HEK293 (cell line): ENCODE measurements around the gene TTC7B.

Source experiments
- CTCF ChIA-PET: fragments of 350-600 bp; formaldehyde crosslinking; extraction: SDS; loops from one replicate; lab custom pipeline; 2021; ENCODE audit warnings: antibody characterized with exemption; lab: Yijun Ruan, JAX
- POLR2A ChIA-PET: fragments of 300-600 bp; formaldehyde crosslinking; extraction: SDS; loops from one replicate; lab custom pipeline; 2020; ENCODE audit warnings: antibody characterized with exemption, inconsistent platforms; lab: Yijun Ruan, JAX
- H3K27ac ChIP-seq: fragments of 200-500 bp; sonication (Bioruptor generic); 2 replicates; pipeline ENCODE4 v1.5.1; 2014; ENCODE audit warnings: low read depth, low read length, control low read depth, inconsistent platforms; ENCODE audit errors: extremely low read depth
- H3K36me3 ChIP-seq, 2 experiments: fragments of 200-500 bp in 1 of 2; sonication (Bioruptor generic) in 1 of 2; 1 replicate in 1 of 2; 2 replicates in 1 of 2; pipeline ENCODE4 v1.5.1; 2014 to 2017; ENCODE audit warnings: inconsistent platforms in 2 of 2, low read length in 2 of 2; ENCODE audit not compliant: control insufficient read depth in 2 of 2, insufficient read depth in 1 of 2
- H3K4me1 ChIP-seq: fragments of 200-500 bp; sonication (Bioruptor generic); 2 replicates; pipeline ENCODE4 v1.5.1; 2014; ENCODE audit warnings: mild to moderate bottlenecking, low read length, inconsistent platforms; ENCODE audit not compliant: control insufficient read depth, insufficient read depth
- H3K4me3 ChIP-seq: 2 replicates; pipeline ENCODE4 v1.5.1; 2011; ENCODE audit warnings: low read depth, mild to moderate bottlenecking, control low read depth, low read length, moderate library complexity
- H3K9me3 ChIP-seq: fragments of 200-500 bp; sonication (Bioruptor generic); 2 replicates; pipeline ENCODE4 v1.5.1; 2014; ENCODE audit warnings: low read depth, low read length, inconsistent platforms; ENCODE audit not compliant: control insufficient read depth, insufficient read depth
- EGR2 ChIP-seq: fragments of 450-650 bp; formaldehyde crosslinking; IDR thresholded peaks from 2 replicates; pipeline ENCODE4 v1.5.1; 2016; ENCODE audit warnings: low read depth, missing biosample characterization, missing genetic modification characterization
- FEZF1 ChIP-seq: fragments of 450-650 bp; formaldehyde crosslinking; IDR thresholded peaks from 2 replicates; pipeline ENCODE4 v1.5.1; 2016; ENCODE audit warnings: missing biosample characterization, missing genetic modification characterization
- GLI4 ChIP-seq: fragments of 450-650 bp; formaldehyde crosslinking; IDR thresholded peaks from 2 replicates; pipeline ENCODE4 v1.5.1; 2016; ENCODE audit warnings: missing biosample characterization, missing genetic modification characterization
- HOXA7 ChIP-seq: sonication (generic); formaldehyde crosslinking; IDR thresholded peaks from 2 replicates; pipeline ENCODE4 v1.8.1; 2022; ENCODE audit warnings: missing genetic modification reagents, borderline replicate concordance
- IKZF3 ChIP-seq: fragments of 450-650 bp; IDR thresholded peaks from 2 replicates; pipeline ENCODE4 v1.5.0; 2018; ENCODE audit warnings: missing biosample characterization, mild to moderate bottlenecking, missing genetic modification characterization, moderate library complexity
- MEIS1 ChIP-seq: sonication (generic); formaldehyde crosslinking; IDR thresholded peaks from 2 replicates; pipeline ENCODE4 v1.8.1; 2022; ENCODE audit warnings: missing genetic modification reagents, mild to moderate bottlenecking, borderline replicate concordance
- MZF1 ChIP-seq: fragments of 450-650 bp; formaldehyde crosslinking; IDR thresholded peaks from 2 replicates; pipeline ENCODE4 v1.5.1; 2017; ENCODE audit warnings: missing biosample characterization, missing genetic modification characterization, borderline replicate concordance
- REPIN1 ChIP-seq: fragments of 450-650 bp; formaldehyde crosslinking; IDR thresholded peaks from 2 replicates; pipeline ENCODE4 v1.5.1; 2017; ENCODE audit warnings: missing biosample characterization, missing genetic modification characterization, low read depth
- ZBTB11 ChIP-seq: fragments of 450-650 bp; formaldehyde crosslinking; conservative IDR thresholded peaks from 2 replicates; pipeline ENCODE4 v1.5.1; 2016; ENCODE audit warnings: low read depth, missing biosample characterization, missing genetic modification characterization
- ZFP3 ChIP-seq: fragments of 450-650 bp; formaldehyde crosslinking; IDR thresholded peaks from 2 replicates; pipeline ENCODE4 v1.5.1; 2016; ENCODE audit warnings: low read depth, missing biosample characterization, missing genetic modification characterization
- ZNF132 ChIP-seq: fragments of 450-650 bp; formaldehyde crosslinking; IDR thresholded peaks from 2 replicates; pipeline ENCODE4 v1.5.1; 2017; ENCODE audit warnings: missing biosample characterization, missing genetic modification characterization, borderline replicate concordance
- ZNF274 ChIP-seq, 2 experiments: fragments of 200-500 bp in 1 of 2; fragments of 450-650 bp in 1 of 2; sonication (Bioruptor generic) in 1 of 2; formaldehyde crosslinking in 1 of 2; IDR thresholded peaks; 2 replicates each; pipeline versions ENCODE4 v1.5.1 to v1.6.1; 2014 to 2016; ENCODE audit warnings: borderline replicate concordance in 1 of 2, inconsistent platforms in 1 of 2, low read length in 1 of 2, missing biosample characterization in 1 of 2, missing genetic modification characterization in 1 of 2
- ZNF302 ChIP-seq: fragments of 450-650 bp; formaldehyde crosslinking; IDR thresholded peaks from 2 replicates; pipeline ENCODE4 v1.5.1; 2016; ENCODE audit warnings: missing biosample characterization, missing genetic modification characterization, low read depth
- ZNF335 ChIP-seq: fragments of 450-650 bp; formaldehyde crosslinking; conservative IDR thresholded peaks from 2 replicates; pipeline ENCODE4 v1.5.1; 2016; ENCODE audit warnings: missing biosample characterization, missing genetic modification characterization
- ZNF37A ChIP-seq: fragments of 450-650 bp; IDR thresholded peaks from 2 replicates; pipeline ENCODE4 v1.5.1; 2018; ENCODE audit warnings: missing biosample characterization, missing genetic modification characterization
- ZNF514 ChIP-seq: fragments of 450-650 bp; formaldehyde crosslinking; IDR thresholded peaks from 2 replicates; pipeline ENCODE4 v1.5.1; 2016; ENCODE audit warnings: missing biosample characterization, missing genetic modification characterization
- ZNF544 ChIP-seq: fragments of 450-650 bp; formaldehyde crosslinking; IDR thresholded peaks from 2 replicates; pipeline ENCODE4 v1.5.0; 2017; ENCODE audit warnings: missing biosample characterization, missing genetic modification characterization
- ZNF585B ChIP-seq: fragments of 450-650 bp; formaldehyde crosslinking; IDR thresholded peaks from 2 replicates; pipeline ENCODE4 v1.5.1; 2016; ENCODE audit warnings: missing biosample characterization, missing genetic modification characterization
- ZNF777 ChIP-seq: fragments of 450-650 bp; formaldehyde crosslinking; IDR thresholded peaks from 2 replicates; pipeline ENCODE4 v1.5.1; 2017; ENCODE audit warnings: missing biosample characterization, missing genetic modification characterization, borderline replicate concordance
- ZNF785 ChIP-seq: fragments of 450-650 bp; formaldehyde crosslinking; IDR thresholded peaks from 2 replicates; pipeline ENCODE4 v1.5.1; 2016; ENCODE audit warnings: missing biosample characterization, missing genetic modification characterization
- ZNF843 ChIP-seq: fragments of 450-650 bp; formaldehyde crosslinking; IDR thresholded peaks from 2 replicates; pipeline ENCODE4 v1.5.1; 2016; ENCODE audit warnings: missing biosample characterization, missing genetic modification characterization
- ZSCAN4 ChIP-seq: fragments of 450-650 bp; formaldehyde crosslinking; IDR thresholded peaks from 2 replicates; pipeline ENCODE4 v1.5.1; 2017; ENCODE audit warnings: missing biosample characterization, missing genetic modification characterization

TTC7B gene

GRCh38 chr14:90556666-90557450, 259.4 kb downstream of the TTC7B start:
- no peaks in the 10 kb centered on the region for H3K4me1 ChIP-seq
- no peaks in the 10 kb centered on the region for H3K9me3 ChIP-seq
- no peak overlapping the region for H3K27ac ChIP-seq
- H3K4me3 ChIP-seq: no peak overlapping the region
- ChIA-PET CTCF (no interaction called here), POLR2A (no interaction called here)
- TF ChIP-seq ZNF37A (tag by site-specific recombination): no peak
- TF ChIP-seq ZNF585B: 0 out of 2 replicates have a peak, but pooled peaks have one; percentile 12
- TF ChIP-seq ZNF132: no peak
- H3K36me3 ChIP-seq: no peaks in the 10 kb centered on the region

- Histone ChIP-seq H3K4me1 (no peaks in the 10 kb centered on the region), H3K9me3 (no peaks in the 10 kb centered on the region), H3K4me3 (no peak overlapping the region), H3K36me3 (no peaks in the 10 kb centered on the region), H3K27ac (no peak overlapping the region)
- POLR2A ChIA-PET: no interaction called here
- no peak for TF ChIP-seq REPIN1 (tag by site-specific recombination)
- CTCF ChIA-PET: interaction anchor here (0.7 kb wide), 1 partner anchor 9 kb away, joined by 4 read pairs; no protein-coding TSS in a partner anchor
Measured at GRCh38 chr14:90556012-90556477, 260.2 kb downstream of the TTC7B start.

DNA sequence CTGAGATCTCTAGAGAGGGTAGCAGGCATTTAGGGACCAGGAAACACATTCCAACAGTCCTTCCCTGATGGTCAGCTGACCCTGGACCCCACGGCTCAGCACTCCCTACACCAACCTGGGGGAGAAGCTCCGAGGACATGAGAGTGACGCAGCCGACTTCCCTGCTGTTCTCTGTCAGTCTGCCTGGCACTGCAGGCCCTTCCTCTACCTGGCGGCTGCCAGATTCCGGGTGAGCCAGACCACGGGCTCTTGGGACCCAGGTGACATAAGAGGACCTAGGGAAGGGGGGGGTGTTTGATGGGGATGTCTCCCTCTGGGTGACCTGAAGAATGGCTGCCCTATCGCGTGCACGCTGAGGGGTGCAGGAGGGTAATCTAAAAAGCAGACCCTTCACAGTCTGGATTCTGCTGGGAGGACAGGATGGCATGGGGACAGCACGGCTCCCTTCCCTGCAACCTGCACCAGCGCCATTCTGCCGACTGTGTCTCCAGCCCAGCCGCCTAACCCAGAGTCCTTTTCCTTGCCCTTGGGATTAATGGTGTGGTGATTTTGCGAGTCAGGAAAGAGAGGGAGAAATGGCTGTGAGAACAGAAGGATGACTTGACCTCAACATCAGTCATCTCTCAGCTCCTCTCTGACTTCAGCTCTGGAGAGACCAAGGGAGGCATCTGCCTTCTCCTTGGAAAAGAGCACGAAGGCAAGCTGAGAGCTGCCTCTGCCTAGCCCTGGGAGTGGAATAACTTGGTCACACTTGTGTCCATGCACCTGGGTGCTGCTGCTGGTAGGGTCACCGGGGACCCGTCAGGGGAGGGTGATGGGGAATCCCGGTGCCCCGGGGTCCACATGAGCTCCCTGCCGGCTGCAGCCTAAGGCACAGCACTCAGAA, 260.9 kb downstream of the TTC7B start:
- H3K4me3 ChIP-seq: no peak overlapping the region
- TF ChIP-seq ZNF302 (tag by site-specific recombination): no peak
- no peak for TF ChIP-seq ZNF585B
- no peak for TF ChIP-seq IKZF3 (tag by site-specific recombination)
- no peak for TF ChIP-seq ZNF777 (tag by site-specific recombination)
- no peak for TF ChIP-seq FEZF1 (tag by site-specific recombination)
- TF ChIP-seq MZF1 (tag by site-specific recombination): no peak
- TF ChIP-seq ZSCAN4: no peak
- no peak for TF ChIP-seq ZNF274 (IDR thresholded peaks at IDR 0.05; ENCODE audit: low read length)
- TF ChIP-seq ZNF274 (tag by site-specific recombination; IDR thresholded peaks at IDR 0.05; ENCODE audit: borderline replicate concordance): no peak
- no peak for TF ChIP-seq ZFP3
- no peak for TF ChIP-seq ZNF785 (tag by site-specific recombination)
- TF ChIP-seq EGR2 (tag by site-specific recombination): no peak
- no peak for TF ChIP-seq ZNF335
- no peak for TF ChIP-seq MEIS1
- TF ChIP-seq HOXA7 (CRISPR knock-in tag): no peak
- TF ChIP-seq ZBTB11: no peak
- TF ChIP-seq ZNF544 (tag by site-specific recombination): no peak
- no peak for TF ChIP-seq GLI4
- TF ChIP-seq ZNF843: no peak
- TF ChIP-seq ZNF514 (tag by site-specific recombination): no peak
- TF ChIP-seq, all 188 proteins: peak for 0
- ChIA-PET CTCF (interaction anchor here (0.7 kb wide), 1 partner anchor 9 kb away, joined by 4 read pairs; no protein-coding TSS in a partner anchor), POLR2A (no interaction called here)
- no peaks in the 10 kb centered on the region for H3K36me3 ChIP-seq
- H3K27ac ChIP-seq: no peak overlapping the region
- H3K9me3 ChIP-seq: no peaks in the 10 kb centered on the region
- no peaks in the 10 kb centered on the region for H3K4me1 ChIP-seq
